A673 (cell line): ENCODE results near the gene INPP4B.

Experiments used
- EZH2 ChIP-seq: fragments of 200-600 bp; sonication (generic); IDR thresholded peaks from 2 replicates; pipeline ENCODE4 v1.6.1; 2017; ENCODE audit warnings: borderline replicate concordance, low read depth, mild to moderate bottlenecking, mixed read lengths, antibody characterized with exemption, low read length; ENCODE audit not compliant: poor library complexity, severe bottlenecking
- TF ChIP-seq, protein P1 (sequence below): fragments of 300-800, 200-600 bp; sonication (generic); conservative IDR thresholded peaks from 2 replicates; pipeline ENCODE4 v1.5.1; 2017; ENCODE audit warnings: low read depth, mild to moderate bottlenecking, antibody characterized with exemption, low read length, moderate library complexity, mixed read lengths

DNA sequence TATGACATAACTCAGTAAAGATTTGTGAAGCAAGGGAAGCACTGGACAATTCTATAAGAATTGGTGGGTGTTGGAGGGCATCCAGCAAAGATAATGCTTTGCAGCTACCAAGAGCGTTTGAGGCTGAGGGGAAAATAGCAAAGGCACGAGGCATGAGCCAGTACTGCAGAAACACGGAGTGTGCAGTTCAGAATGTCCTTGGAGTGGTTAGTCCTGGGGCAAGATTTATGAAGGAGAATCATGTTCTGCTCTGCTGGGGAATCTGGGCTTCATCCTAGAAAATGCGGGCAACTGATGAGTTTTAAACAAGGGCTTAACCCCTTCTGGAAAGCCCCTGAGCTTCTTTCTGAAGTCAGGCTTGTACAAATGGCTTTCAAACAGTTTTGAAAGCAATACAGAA, 757.2 kb downstream of the INPP4B start:
- TF ChIP-seq, protein P1, sequence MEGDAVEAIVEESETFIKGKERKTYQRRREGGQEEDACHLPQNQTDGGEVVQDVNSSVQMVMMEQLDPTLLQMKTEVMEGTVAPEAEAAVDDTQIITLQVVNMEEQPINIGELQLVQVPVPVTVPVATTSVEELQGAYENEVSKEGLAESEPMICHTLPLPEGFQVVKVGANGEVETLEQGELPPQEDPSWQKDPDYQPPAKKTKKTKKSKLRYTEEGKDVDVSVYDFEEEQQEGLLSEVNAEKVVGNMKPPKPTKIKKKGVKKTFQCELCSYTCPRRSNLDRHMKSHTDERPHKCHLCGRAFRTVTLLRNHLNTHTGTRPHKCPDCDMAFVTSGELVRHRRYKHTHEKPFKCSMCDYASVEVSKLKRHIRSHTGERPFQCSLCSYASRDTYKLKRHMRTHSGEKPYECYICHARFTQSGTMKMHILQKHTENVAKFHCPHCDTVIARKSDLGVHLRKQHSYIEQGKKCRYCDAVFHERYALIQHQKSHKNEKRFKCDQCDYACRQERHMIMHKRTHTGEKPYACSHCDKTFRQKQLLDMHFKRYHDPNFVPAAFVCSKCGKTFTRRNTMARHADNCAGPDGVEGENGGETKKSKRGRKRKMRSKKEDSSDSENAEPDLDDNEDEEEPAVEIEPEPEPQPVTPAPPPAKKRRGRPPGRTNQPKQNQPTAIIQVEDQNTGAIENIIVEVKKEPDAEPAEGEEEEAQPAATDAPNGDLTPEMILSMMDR: no peak
- no peak for TF ChIP-seq EZH2
